Measurements from ENCODE around the gene NCBP1.

NCBP1 gene

DNA sequence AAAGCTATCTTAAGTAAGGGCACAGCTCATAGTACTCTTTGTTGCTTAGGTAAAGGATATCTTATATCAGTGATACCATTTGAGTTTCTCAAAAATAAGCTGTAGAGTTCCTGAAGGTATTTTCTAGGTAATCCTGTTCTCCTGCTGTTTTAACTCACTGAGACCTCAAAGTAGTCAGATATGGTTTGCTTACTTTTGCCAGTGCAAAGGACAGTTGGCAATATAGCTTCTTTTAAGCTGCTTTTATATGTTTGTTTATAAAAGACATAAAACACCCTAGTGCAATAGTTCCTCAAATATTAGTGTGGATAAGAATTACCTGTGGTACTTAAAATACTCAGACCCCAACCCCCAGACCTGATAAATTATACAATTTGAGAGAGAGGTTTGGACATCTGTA is 12.1 kb downstream of the NCBP1 start:
- Histone ChIP-seq H3K27ac (no peak overlapping the region), H3K4me3 (IDR thresholded peaks at IDR 0.05; ENCODE audit: insufficient read depth, low read depth, low read length) (no peak overlapping the region), H2AFZ (ENCODE audit: low read depth) (no peak overlapping the region), H4K20me1 (ENCODE audit: insufficient read depth) (0 out of 2 replicates have a peak, but pooled peaks cover under 1% of the 10 kb centered on the region), H3K9ac (no peak overlapping the region), H3K4me1 (ENCODE audit: low read depth, poor library complexity, severe bottlenecking) (no peaks in the 10 kb centered on the region), H3K27me3 (ENCODE audit: insufficient read depth, low read depth) (no peaks in the 10 kb centered on the region), H3K79me2 (ENCODE audit: insufficient read depth, low read depth) (peaks cover under 1% of the 10 kb centered on the region; the same call in 1 of the 2 replicates), H3K36me3 (ENCODE audit: insufficient read depth) (no peaks in the 10 kb centered on the region; the same call in 1 of the 2 replicates), H3K4me2 (no peak overlapping the region)
- TF ChIP-seq, protein P1, sequence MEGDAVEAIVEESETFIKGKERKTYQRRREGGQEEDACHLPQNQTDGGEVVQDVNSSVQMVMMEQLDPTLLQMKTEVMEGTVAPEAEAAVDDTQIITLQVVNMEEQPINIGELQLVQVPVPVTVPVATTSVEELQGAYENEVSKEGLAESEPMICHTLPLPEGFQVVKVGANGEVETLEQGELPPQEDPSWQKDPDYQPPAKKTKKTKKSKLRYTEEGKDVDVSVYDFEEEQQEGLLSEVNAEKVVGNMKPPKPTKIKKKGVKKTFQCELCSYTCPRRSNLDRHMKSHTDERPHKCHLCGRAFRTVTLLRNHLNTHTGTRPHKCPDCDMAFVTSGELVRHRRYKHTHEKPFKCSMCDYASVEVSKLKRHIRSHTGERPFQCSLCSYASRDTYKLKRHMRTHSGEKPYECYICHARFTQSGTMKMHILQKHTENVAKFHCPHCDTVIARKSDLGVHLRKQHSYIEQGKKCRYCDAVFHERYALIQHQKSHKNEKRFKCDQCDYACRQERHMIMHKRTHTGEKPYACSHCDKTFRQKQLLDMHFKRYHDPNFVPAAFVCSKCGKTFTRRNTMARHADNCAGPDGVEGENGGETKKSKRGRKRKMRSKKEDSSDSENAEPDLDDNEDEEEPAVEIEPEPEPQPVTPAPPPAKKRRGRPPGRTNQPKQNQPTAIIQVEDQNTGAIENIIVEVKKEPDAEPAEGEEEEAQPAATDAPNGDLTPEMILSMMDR (conservative IDR thresholded peaks at IDR 0.05; ENCODE audit: low read depth, low read length), result no peak

DNA sequence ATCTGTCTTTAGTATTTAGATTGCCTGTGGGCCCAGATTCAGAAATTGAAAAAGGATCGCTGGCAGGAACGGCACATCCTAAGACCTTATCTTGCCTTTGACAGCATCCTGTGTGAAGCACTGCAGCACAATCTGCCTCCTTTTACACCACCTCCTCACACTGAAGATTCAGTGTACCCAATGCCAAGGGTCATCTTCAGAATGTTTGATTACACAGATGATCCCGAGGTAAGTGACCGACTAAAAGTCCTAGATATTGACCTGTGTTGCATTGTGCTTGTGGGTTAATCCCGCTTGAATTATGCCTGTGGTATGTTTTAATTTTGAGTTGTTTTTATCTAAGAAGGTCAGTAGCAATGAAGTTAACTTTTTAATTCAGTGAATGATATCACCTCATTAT is 14.4 kb downstream of the NCBP1 start:
- H3K4me1 ChIP-seq (ENCODE audit: low read depth, poor library complexity, severe bottlenecking), result no peaks in the 10 kb centered on the region
- H2AFZ ChIP-seq (ENCODE audit: low read depth), result no peak overlapping the region
- no peak overlapping the region for H3K27ac ChIP-seq
- H3K36me3 ChIP-seq (ENCODE audit: insufficient read depth), result 0 out of 2 replicates have a peak, but pooled peaks cover 8% of the 10 kb centered on the region
- no peak overlapping the region for H3K4me2 ChIP-seq
- TF ChIP-seq, protein P1 (conservative IDR thresholded peaks at IDR 0.05; ENCODE audit: low read depth, low read length), result no peak
- H3K9ac ChIP-seq, result no peak overlapping the region
- H4K20me1 ChIP-seq (ENCODE audit: insufficient read depth), result no peaks in the 10 kb centered on the region
- H3K4me3 ChIP-seq (IDR thresholded peaks at IDR 0.05; ENCODE audit: insufficient read depth, low read depth, low read length), result no peak overlapping the region
- H3K27me3 ChIP-seq (ENCODE audit: insufficient read depth, low read depth), result no peaks in the 10 kb centered on the region
- H3K79me2 ChIP-seq (ENCODE audit: insufficient read depth, low read depth), result no peaks in the 10 kb centered on the region

DNA sequence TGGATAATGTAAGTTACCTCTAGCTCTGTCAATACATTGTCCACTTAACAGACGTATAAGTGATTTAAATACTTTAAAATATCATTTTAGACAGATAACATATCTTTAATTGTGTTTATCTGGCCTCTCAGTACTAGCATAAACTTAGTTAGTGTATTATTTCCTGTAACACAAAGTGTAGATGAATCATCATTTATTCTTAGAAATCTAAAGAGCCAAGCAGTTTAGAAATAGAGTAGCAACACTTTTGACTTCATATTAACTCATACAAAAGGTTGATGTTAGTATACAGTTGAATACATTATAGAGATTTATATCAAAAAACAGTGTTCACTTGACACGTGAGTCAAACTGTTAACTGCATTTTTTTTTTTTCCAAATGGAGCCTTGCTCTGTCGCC is 18.0 kb downstream of the NCBP1 start:
- no peak overlapping the region for H3K27ac ChIP-seq
- H3K9ac ChIP-seq, result no peak overlapping the region
- no peaks in the 10 kb centered on the region for H3K79me2 ChIP-seq (ENCODE audit: insufficient read depth, low read depth)
- H4K20me1 ChIP-seq (ENCODE audit: insufficient read depth), result 0 out of 2 replicates have a peak, but pooled peaks cover 2% of the 10 kb centered on the region
- no peak overlapping the region for H3K4me2 ChIP-seq
- H3K4me3 ChIP-seq (IDR thresholded peaks at IDR 0.05; ENCODE audit: insufficient read depth, low read depth, low read length), result no peak overlapping the region
- TF ChIP-seq, protein P1 (conservative IDR thresholded peaks at IDR 0.05; ENCODE audit: low read depth, low read length), result no peak
- peaks cover 8% of the 10 kb centered on the region; the same call in 1 of the 2 replicates for H3K36me3 ChIP-seq (ENCODE audit: insufficient read depth)
- no peaks in the 10 kb centered on the region for H3K27me3 ChIP-seq (ENCODE audit: insufficient read depth, low read depth)
- no peak overlapping the region for H2AFZ ChIP-seq (ENCODE audit: low read depth)
- H3K4me1 ChIP-seq (ENCODE audit: low read depth, poor library complexity, severe bottlenecking), result no peaks in the 10 kb centered on the region

DNA sequence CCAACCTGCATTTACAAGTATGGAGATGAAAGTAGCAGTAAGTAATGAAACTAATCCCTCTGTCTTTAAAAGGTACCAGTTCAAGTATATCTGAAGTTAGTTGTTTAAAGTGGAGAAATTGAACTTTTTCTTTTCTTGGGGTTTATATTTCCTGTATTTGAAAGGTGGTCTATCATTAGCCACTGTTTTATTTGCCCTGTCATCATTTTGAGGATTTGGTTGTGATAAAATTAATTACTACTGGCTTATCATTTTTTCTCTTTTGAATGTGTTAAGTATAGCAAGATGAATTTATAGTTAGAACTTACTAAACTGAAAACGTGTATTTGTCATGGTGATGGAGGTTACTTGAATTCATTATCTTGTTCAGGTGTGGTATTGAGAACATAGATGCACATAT is 25.1 kb downstream of the NCBP1 start:
- Histone ChIP-seq H3K79me2 (ENCODE audit: insufficient read depth, low read depth) (no peaks in the 10 kb centered on the region), H3K4me1 (ENCODE audit: low read depth, poor library complexity, severe bottlenecking) (no peaks in the 10 kb centered on the region), H3K9ac (no peak overlapping the region), H3K36me3 (ENCODE audit: insufficient read depth) (no peaks in the 10 kb centered on the region; the same call in 1 of the 2 replicates), H2AFZ (ENCODE audit: low read depth) (no peak overlapping the region), H3K4me3 (IDR thresholded peaks at IDR 0.05; ENCODE audit: insufficient read depth, low read depth, low read length) (no peak overlapping the region), H3K27me3 (ENCODE audit: insufficient read depth, low read depth) (no peaks in the 10 kb centered on the region), H4K20me1 (ENCODE audit: insufficient read depth) (0 out of 2 replicates have a peak, but pooled peaks cover 2% of the 10 kb centered on the region), H3K27ac (no peak overlapping the region), H3K4me2 (no peak overlapping the region)
- TF ChIP-seq, protein P1 (conservative IDR thresholded peaks at IDR 0.05; ENCODE audit: low read depth, low read length), result no peak

Data from KMS-11 (cell line).